ENCODE data around the gene NOL8. TPM values are rescaled to one million over a fixed set of nuclear protein-coding genes. Genes with fewer than 3 reads are reported as not detected.

Gene NOL8
- total and polyA plus RNA-seq, 2 experiments from 2014 or later, result 26.0 to 42.7 TPM

DNA sequence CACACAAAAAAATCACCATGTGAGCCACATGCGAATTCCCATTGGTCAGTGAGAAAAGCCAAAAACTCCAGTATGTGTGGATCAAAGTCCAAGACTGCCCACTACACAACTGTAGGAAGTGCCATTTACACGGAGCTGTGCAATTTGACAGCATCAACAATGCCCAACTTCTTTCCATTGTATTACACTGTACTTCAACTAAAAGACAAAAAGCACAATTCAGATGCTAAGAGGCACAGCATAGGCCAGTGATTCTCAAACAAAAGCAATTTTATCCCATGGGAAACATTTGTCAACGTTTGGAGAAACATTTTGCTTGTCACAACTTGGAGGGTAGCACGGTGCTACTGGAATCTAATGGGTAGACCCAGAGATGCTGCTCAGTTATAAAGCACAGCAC, 71.5 kb downstream of the NOL8 start (continued):
- no peak for TF ChIP-seq JUNB (IDR thresholded peaks at IDR 0.05; ENCODE audit: unreplicated experiment)
- no peak for TF ChIP-seq EZH2 (IDR thresholded peaks at IDR 0.05; ENCODE audit: low read depth, unreplicated experiment)

DNA sequence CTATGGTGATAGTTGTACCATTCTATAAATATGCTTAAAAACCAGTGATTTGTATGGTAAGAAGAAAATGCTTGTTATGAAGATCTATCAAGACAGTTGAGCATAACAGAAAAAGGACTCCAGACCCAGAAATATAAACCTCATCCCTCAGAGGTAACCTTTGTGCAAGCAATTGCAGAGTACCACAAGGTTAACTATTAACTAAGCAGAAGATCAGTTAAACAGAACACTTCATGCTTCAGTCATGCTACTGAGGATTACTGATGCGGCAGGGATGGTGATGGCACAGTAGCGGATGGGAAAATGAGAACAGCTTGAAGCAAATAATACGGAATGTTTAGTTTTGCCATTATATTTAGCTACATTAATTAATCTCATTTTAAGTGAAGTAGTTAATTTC, 77.2 kb downstream of the NOL8 start:
- Mint-ChIP-seq H3K27me3 (ENCODE audit: insufficient read depth, low read depth, poor library complexity) (peaks cover 12% of the 10 kb centered on the region), H3K36me3 (ENCODE audit: low read depth) (peaks cover 95% of the 10 kb centered on the region), H3K4me1 (no peaks in the 10 kb centered on the region), H3K27ac (no peak overlapping the region), H3K9me3 (no peaks in the 10 kb centered on the region), H3K4me3 (no peak overlapping the region)
- no peak for TF ChIP-seq ZNF331 (CRISPR knock-in tag; IDR thresholded peaks at IDR 0.05; ENCODE audit: low read depth)
- TF ChIP-seq, protein P1, sequence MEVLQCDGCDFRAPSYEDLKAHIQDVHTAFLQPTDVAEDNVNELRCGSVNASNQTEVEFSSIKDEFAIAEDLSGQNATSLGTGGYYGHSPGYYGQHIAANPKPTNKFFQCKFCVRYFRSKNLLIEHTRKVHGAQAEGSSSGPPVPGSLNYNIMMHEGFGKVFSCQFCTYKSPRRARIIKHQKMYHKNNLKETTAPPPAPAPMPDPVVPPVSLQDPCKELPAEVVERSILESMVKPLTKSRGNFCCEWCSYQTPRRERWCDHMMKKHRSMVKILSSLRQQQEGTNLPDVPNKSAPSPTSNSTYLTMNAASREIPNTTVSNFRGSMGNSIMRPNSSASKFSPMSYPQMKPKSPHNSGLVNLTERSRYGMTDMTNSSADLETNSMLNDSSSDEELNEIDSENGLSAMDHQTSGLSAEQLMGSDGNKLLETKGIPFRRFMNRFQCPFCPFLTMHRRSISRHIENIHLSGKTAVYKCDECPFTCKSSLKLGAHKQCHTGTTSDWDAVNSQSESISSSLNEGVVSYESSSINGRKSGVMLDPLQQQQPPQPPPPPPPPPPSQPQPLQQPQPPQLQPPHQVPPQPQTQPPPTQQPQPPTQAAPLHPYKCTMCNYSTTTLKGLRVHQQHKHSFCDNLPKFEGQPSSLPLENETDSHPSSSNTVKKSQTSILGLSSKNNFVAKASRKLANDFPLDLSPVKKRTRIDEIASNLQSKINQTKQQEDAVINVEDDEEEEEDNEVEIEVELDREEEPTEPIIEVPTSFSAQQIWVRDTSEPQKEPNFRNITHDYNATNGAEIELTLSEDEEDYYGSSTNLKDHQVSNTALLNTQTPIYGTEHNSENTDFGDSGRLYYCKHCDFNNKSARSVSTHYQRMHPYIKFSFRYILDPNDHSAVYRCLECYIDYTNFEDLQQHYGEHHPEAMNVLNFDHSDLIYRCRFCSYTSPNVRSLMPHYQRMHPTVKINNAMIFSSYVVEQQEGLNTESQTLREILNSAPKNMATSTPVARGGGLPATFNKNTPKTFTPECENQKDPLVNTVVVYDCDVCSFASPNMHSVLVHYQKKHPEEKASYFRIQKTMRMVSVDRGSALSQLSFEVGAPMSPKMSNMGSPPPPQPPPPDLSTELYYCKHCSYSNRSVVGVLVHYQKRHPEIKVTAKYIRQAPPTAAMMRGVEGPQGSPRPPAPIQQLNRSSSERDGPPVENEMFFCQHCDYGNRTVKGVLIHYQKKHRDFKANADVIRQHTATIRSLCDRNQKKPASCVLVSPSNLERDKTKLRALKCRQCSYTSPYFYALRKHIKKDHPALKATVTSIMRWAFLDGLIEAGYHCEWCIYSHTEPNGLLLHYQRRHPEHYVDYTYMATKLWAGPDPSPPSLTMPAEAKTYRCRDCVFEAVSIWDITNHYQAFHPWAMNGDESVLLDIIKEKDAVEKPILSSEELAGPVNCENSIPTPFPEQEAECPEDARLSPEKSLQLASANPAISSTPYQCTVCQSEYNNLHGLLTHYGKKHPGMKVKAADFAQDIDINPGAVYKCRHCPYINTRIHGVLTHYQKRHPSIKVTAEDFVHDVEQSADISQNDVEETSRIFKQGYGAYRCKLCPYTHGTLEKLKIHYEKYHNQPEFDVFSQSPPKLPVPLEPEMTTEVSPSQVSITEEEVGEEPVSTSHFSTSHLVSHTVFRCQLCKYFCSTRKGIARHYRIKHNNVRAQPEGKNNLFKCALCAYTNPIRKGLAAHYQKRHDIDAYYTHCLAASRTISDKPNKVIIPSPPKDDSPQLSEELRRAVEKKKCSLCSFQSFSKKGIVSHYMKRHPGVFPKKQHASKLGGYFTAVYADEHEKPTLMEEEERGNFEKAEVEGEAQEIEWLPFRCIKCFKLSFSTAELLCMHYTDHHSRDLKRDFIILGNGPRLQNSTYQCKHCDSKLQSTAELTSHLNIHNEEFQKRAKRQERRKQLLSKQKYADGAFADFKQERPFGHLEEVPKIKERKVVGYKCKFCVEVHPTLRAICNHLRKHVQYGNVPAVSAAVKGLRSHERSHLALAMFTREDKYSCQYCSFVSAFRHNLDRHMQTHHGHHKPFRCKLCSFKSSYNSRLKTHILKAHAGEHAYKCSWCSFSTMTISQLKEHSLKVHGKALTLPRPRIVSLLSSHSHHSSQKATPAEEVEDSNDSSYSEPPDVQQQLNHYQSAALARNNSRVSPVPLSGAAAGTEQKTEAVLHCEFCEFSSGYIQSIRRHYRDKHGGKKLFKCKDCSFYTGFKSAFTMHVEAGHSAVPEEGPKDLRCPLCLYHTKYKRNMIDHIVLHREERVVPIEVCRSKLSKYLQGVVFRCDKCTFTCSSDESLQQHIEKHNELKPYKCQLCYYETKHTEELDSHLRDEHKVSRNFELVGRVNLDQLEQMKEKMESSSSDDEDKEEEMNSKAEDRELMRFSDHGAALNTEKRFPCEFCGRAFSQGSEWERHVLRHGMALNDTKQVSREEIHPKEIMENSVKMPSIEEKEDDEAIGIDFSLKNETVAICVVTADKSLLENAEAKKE (CRISPR knock-in tag; IDR thresholded peaks at IDR 0.05), result no peak
- TF ChIP-seq EZH2phosphoT487 (IDR thresholded peaks at IDR 0.05; ENCODE audit: unreplicated experiment), result no peak
- TF ChIP-seq, protein P2, sequence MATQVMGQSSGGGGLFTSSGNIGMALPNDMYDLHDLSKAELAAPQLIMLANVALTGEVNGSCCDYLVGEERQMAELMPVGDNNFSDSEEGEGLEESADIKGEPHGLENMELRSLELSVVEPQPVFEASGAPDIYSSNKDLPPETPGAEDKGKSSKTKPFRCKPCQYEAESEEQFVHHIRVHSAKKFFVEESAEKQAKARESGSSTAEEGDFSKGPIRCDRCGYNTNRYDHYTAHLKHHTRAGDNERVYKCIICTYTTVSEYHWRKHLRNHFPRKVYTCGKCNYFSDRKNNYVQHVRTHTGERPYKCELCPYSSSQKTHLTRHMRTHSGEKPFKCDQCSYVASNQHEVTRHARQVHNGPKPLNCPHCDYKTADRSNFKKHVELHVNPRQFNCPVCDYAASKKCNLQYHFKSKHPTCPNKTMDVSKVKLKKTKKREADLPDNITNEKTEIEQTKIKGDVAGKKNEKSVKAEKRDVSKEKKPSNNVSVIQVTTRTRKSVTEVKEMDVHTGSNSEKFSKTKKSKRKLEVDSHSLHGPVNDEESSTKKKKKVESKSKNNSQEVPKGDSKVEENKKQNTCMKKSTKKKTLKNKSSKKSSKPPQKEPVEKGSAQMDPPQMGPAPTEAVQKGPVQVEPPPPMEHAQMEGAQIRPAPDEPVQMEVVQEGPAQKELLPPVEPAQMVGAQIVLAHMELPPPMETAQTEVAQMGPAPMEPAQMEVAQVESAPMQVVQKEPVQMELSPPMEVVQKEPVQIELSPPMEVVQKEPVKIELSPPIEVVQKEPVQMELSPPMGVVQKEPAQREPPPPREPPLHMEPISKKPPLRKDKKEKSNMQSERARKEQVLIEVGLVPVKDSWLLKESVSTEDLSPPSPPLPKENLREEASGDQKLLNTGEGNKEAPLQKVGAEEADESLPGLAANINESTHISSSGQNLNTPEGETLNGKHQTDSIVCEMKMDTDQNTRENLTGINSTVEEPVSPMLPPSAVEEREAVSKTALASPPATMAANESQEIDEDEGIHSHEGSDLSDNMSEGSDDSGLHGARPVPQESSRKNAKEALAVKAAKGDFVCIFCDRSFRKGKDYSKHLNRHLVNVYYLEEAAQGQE (IDR thresholded peaks at IDR 0.05; ENCODE audit: unreplicated experiment), result no peak
- TF ChIP-seq ZNF114 (CRISPR knock-in tag; IDR thresholded peaks at IDR 0.05), result no peak
- no peak for TF ChIP-seq STAT1 (IDR thresholded peaks at IDR 0.05; ENCODE audit: unreplicated experiment)
- TF ChIP-seq, protein P3, sequence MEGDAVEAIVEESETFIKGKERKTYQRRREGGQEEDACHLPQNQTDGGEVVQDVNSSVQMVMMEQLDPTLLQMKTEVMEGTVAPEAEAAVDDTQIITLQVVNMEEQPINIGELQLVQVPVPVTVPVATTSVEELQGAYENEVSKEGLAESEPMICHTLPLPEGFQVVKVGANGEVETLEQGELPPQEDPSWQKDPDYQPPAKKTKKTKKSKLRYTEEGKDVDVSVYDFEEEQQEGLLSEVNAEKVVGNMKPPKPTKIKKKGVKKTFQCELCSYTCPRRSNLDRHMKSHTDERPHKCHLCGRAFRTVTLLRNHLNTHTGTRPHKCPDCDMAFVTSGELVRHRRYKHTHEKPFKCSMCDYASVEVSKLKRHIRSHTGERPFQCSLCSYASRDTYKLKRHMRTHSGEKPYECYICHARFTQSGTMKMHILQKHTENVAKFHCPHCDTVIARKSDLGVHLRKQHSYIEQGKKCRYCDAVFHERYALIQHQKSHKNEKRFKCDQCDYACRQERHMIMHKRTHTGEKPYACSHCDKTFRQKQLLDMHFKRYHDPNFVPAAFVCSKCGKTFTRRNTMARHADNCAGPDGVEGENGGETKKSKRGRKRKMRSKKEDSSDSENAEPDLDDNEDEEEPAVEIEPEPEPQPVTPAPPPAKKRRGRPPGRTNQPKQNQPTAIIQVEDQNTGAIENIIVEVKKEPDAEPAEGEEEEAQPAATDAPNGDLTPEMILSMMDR (conservative IDR thresholded peaks at IDR 0.05; ENCODE audit: low read depth in 2 of 2), result no peak
- no peak for TF ChIP-seq POLR2AphosphoS5 (IDR thresholded peaks at IDR 0.05; ENCODE audit: low read depth)
- TF ChIP-seq JUNB (IDR thresholded peaks at IDR 0.05; ENCODE audit: unreplicated experiment), result no peak
- 0 out of 2 replicates have a peak, but pooled peaks cover 1% of the 10 kb centered on the region for H3K79me2 ChIP-seq (replicated peaks; ENCODE audit: insufficient read depth)
- ATAC-seq, result no peak
- DNase-seq (ENCODE audit: low spot score), result no peak
- H3K27me3 ChIP-seq (ENCODE audit: insufficient read depth), result no peaks in the 10 kb centered on the region
- no peaks in the 10 kb centered on the region for H3K9me2 ChIP-seq (ENCODE audit: insufficient read depth)
- H2AFZ ChIP-seq, result no peak overlapping the region
- peaks cover 35% of the 10 kb centered on the region for H4K20me1 ChIP-seq (replicated peaks; ENCODE audit: insufficient read depth)
- peaks cover 99% of the 10 kb centered on the region for H3K36me3 ChIP-seq (ENCODE audit: insufficient read depth)
- H3K4me3 ChIP-seq, result no peak overlapping the region
- H3F3A ChIP-seq (replicated peaks; ENCODE audit: low read depth), result peaks cover 7% of the 10 kb centered on the region; the same call in 1 of the 2 replicates
- H3K4me2 ChIP-seq, result no peak overlapping the region
- no peak overlapping the region for H3K27ac ChIP-seq (ENCODE audit: low read depth)
- no peaks in the 10 kb centered on the region for H3K4me1 ChIP-seq (ENCODE audit: insufficient read depth)

Data from GM23338 (cell line).